ENCODE results near the gene TSPAN18. TPM values are rescaled to one million over a fixed set of nuclear protein-coding genes. Genes with fewer than 3 reads are reported as not detected.

TSPAN18 gene
- total RNA-seq, 4 donors from 2014 or later, result 3.6 to 12.4 (median 8.2) TPM

GRCh38 chr11:44903035-44903434, 176.3 kb downstream of the TSPAN18 start:
- Histone ChIP-seq H3K36me3 (no peaks in the 10 kb centered on the region), H3K27ac (no peak overlapping the region), H3K4me1 (no peaks in the 10 kb centered on the region), H3K9me3 (no peaks in the 10 kb centered on the region), H3K27me3 (no peaks in the 10 kb centered on the region), H3K4me3 (replicated peaks in 1 of 3) (no peak overlapping the region)
- 82 to 93% methylated on average over 7 of the region's 7 CpGs for WGBS, 2 donors
- no peak for TF ChIP-seq POLR2A (IDR thresholded peaks at IDR 0.05)
- TF ChIP-seq CTCF (IDR thresholded peaks at IDR 0.05), result no peak
- intact Hi-C loops (cut with DNase I), result no loop called here
- no peak for DNase-seq

DNA sequence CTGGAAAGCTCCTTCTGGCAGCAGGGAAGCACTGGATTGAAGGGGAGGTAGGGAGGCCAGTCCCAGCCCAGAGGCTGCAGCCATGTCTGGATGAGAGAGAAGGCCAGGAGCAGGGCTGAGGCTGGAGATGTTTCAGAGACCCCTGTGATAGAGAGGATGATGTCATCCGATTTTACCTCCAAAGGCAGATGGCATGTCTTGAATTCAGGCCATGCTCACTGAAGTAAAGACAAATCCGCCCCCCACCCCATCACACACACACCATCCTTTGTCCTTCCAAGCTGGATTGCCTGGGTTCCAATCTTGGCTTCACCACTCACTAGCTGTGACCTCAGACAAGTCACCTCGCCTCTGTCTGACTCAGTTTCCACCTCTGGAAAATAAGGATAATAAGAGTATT, 176.8 kb downstream of the TSPAN18 start:
- H3K27ac ChIP-seq, result no peak overlapping the region
- H3K4me3 ChIP-seq (replicated peaks in 1 of 3), result no peak overlapping the region
- no peaks in the 10 kb centered on the region for H3K27me3 ChIP-seq
- intact Hi-C loops (cut with DNase I), result no loop called here
- H3K4me1 ChIP-seq, result no peaks in the 10 kb centered on the region
- DNase-seq, result no peak
- H3K9me3 ChIP-seq, result no peaks in the 10 kb centered on the region
- no peaks in the 10 kb centered on the region for H3K36me3 ChIP-seq
- TF ChIP-seq CTCF (IDR thresholded peaks at IDR 0.05), result no peak
- TF ChIP-seq POLR2A (IDR thresholded peaks at IDR 0.05), result no peak
- 93 to 95% methylated on average over 3 of the region's 3 CpGs for WGBS, 2 donors

- TF ChIP-seq CTCF (IDR thresholded peaks at IDR 0.05), result no peak
- no peak for TF ChIP-seq POLR2A (IDR thresholded peaks at IDR 0.05)
- DNase-seq, result no peak
- H3K4me3 ChIP-seq (replicated peaks in 1 of 3), result no peak overlapping the region
- intact Hi-C loops (cut with DNase I), result no loop called here
- H3K4me1 ChIP-seq, result no peaks in the 10 kb centered on the region
- H3K27ac ChIP-seq, result no peak overlapping the region
- H3K27me3 ChIP-seq, result no peaks in the 10 kb centered on the region
- no peaks in the 10 kb centered on the region for H3K36me3 ChIP-seq
- H3K9me3 ChIP-seq, result no peaks in the 10 kb centered on the region
- WGBS, 2 donors, result 79 to 85% methylated on average over 12 of the region's 12 CpGs
Observed at GRCh38 chr11:44904261-44905020, 177.7 kb downstream of the TSPAN18 start.

DNA sequence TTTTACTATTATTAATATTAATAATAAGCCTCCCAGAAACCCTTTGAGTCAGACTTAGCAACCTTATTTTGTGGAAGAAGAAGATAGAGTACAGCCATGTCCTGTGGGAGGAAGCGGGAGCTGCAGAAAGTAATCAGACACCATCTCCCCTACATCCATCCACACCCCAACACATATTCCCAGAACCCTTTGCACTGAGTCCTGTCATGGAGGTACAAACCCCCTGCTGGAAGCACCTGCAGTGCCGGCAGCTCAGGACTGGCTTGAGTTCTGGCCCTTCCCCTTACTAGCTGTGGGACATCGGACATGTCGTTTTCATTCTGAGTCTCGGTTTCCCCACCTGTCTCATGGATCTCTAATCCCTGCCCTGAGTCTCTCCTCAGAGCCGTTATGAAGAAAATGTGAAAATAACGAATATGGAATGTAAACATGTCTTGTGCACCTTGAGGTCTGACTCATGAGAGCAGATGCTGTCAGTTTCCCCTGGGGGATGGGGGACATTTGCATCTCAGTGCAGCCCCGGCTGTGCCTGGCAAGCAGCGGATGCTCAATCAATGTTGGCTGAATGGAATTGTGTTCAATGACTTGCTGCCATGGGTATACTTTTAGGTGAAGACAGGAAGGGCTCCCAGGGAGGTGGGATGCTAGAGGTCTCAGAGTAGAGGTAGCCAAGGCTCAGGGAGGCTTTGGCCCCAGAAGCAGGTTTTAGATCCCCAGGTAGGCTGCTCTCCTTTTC, 178.5 kb downstream of the TSPAN18 start:
- no peaks in the 10 kb centered on the region for H3K4me1 ChIP-seq

More for the DNA sequence above, 178.5 kb downstream of the TSPAN18 start:
- TF ChIP-seq POLR2A (IDR thresholded peaks at IDR 0.05) (no peak), CTCF (IDR thresholded peaks at IDR 0.05) (no peak)
- DNase-seq, result no peak
- Histone ChIP-seq H3K36me3 (no peaks in the 10 kb centered on the region), H3K27ac (no peak overlapping the region), H3K9me3 (no peaks in the 10 kb centered on the region), H3K27me3 (no peaks in the 10 kb centered on the region), H3K4me3 (replicated peaks in 1 of 3) (no peak overlapping the region)
- intact Hi-C loops (cut with DNase I), result no loop called here
- whole genome bisulfite sequencing, 2 donors, result 84% methylated on average over 9 of the region's 9 CpGs

All from thyroid gland (tissue), 4 donors.